Activated CD4-positive, alpha-beta T cell treated with anti-CD3 and anti-CD28 coated beads, Interleukin-2, Interleukin-4, amounts not matched to agents 100 ng/mL and 50 ng/mL, durations not matched to agents 16 hours and 8 hours (primary cell): ENCODE measurements around the gene OSBPL5.
"Not testable (repeated sequence)": the region's sequence is repeated elsewhere in the genome, so short reads cannot be mapped to it uniquely, and the experiment has no call there.

Experiments used
- DNase-seq: peaks from one replicate; pipeline ENCODE4 v3.0.0-alpha.2; 2020; ENCODE audit warnings: low spot score

Gene OSBPL5

DNA sequence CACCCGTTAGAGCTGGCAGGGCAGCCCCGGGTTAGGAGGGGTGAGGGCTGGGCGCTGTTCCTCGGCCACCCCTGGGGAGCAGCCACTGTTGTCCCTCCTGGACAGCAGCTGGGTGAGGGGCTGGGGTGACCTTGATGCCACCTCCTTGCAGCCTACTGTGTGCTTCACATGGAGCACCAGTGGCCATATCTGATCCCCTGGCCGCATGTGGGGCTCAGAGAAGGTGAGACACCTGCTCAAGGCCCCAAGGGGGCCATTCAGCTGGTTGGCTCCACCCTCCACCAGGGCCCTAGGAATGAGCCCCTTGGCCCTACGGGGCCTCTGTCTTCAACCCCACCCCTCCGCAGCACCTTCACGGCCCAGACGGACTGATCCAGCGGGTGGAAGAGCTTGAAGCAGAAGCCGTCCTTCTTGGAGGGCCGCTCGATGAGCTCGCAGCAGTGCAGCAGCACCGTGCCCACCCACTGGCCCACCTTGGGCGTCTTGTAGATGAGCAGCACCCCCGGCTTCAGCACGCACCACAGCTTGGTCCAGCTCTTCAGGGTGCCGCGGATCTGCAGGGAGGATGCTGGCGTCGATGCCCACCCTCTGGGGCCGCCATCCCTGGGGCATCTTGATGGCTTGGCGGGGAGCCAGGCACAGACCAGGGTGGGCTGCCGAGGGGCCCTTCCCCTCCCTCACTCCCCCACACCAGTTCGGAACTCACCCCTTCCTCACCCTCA lies 44.9 kb downstream of the OSBPL5 start:
- DNase-seq: no peak

DNA sequence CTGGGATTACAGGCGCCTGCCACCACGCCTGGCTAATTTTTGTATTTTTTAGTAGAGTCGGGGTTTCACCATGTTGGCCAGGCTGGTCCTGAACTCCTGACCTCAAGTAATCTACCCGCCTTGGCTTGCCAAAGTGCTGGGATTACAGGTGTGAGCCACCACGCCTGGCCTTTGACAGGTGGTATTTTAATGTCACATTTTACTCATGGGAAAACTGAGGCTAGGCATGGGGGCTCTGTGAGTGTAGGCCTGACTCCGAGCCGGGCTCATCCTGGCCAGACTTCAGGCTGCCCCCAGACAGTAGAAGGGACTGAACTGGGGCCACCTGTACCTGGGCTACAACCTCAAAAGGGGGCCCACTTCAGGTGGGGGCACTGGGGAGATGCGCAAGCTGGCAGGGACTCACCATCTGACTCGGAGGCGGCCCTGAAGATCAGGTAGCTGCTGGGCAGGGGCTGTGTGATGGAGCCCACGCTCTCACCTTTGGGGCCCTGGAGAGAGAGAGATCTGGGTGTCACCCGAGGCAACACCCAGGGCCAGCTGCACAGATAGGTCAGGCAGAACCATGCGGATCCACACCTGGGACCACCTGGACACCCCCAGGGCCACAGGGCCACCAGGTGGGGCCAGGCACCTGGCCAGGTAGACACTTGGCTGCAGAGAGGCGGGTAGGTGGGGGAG lies 45.8 kb downstream of the OSBPL5 start:
- no peak for DNase-seq

DNA sequence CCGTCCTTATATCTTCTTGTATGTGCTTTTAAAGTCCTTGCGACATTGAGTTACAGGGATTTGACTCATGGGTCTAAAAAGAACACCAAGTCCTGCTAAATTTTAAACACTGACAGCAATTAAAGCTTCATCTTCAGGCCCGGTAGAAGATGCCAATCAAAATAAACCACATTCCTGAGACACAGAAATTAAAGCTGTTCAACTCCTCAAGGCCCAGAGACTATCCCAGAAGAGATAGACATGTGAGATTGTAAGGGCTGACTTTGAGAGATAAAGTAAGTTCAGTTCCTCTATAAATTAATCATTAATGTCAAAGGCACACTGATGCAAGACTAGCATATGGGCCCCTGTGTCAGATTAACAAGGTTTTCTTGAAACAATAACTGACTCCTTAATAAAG lies 49.8 kb downstream of the OSBPL5 start:
- no peak for DNase-seq

DNA sequence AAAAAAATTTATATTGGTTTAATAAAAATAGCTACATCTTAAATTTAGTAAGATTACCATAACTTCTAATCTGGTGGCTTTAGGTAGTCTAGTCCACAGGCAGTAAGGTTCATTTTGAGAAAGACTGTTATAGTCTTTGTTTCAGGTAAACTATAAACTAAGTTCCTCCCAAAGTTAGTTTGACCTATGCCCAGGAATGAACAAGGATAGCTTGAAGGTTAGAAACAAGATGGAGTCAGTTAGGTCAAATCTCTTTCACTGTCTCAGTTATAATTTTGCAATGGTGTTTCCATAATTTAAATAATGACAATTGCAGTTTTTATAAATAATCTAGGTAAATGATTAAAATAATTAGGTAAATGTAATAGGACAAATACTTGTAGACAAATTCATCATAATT lies 51.4 kb downstream of the OSBPL5 start:
- not testable (repeated sequence) for DNase-seq

DNA sequence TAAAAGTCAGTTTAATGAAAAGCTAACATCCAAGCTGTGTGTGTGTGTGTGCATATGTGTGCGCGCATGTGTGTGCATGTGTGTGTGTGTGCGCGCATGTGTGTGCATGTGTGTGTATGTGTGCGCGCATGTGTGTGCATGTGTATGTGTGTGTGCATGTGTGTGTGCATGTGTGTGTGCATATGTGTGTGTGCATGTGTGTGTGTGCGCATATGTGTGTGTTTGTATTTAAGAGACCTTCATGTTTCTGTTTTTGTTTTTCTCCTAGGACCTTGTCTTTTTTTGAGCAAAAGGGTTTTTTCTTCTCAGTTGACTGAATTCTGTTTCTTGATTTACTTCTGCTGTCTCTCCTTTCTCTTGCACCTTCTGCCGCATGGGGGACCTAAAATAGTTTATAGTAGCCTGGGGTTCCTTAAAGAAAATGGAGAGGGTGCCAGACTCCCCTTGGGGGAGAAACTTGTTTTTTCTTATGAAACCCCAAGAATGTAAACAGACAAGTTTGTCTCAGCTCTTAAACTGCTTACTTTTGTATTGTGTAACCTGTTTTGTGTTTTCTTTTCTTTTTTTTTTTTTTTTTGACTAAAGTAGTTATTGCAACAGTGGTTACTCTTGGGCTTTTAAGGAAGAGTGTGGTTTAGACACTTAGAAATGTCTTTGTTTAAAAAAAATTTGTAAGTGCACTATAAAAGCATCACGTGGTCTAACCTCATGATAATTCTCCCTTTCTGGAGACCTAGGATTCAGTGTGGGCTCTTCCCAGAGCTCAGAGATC lies 53.0 kb downstream of the OSBPL5 start:
- DNase-seq: no peak

DNA sequence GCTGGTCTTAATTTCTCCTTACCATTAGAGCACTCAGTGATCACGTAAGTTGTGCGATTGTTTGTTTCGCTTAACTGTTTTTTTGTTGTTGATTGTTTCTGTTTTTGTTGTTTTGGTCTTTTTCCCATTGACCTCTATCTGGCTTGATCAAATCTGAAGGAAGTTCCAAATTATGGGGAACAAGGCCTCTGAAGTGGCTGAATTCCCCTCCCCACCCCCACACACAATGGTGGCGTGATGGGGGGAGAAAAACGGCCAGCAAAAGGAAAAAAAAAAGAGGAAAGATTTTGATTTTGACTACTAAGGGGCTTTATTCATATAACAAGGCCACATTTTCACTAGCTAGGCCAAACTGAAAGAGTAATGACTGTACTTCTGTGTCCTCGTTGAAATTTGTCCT lies 53.6 kb downstream of the OSBPL5 start:
- no peak for DNase-seq

DNA sequence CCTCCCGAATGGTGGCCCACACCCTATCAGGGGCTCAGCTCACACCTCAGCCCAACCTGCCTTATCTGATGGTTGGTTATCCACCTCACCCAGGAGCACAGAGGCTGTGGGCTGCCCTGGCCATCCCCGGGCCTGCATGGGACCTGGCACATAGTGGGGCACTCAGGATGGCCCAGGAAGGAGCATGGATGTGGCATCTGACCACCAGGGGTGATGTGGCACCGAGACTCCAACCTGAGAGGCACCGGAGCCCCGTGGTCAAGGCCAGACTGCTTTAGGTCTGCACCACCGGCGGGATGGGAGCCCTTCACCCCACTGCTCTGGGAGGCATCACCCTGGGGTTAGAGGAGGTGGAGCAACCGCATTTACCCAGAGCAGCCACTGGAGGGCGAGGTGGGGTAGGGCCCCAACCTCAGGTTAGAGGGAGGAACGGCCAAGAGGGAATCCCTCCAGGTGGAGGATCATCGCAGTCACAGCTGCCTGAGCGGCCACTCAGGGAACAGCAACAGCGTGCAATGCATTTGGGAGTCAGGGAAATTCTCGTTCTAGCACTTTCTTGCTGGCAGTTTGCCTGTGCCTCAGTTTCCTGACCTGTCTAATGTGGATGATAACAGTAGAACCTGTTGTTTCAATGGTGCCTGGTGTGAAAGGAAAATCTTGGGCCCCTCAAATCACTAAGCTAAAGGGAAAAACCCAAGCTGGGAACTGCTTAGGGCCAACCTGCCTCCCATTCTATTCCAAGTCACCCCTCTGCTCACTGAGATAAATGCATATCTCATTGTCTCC lies 55.0 kb downstream of the OSBPL5 start:
- peak; percentile 24 for DNase-seq

DNA sequence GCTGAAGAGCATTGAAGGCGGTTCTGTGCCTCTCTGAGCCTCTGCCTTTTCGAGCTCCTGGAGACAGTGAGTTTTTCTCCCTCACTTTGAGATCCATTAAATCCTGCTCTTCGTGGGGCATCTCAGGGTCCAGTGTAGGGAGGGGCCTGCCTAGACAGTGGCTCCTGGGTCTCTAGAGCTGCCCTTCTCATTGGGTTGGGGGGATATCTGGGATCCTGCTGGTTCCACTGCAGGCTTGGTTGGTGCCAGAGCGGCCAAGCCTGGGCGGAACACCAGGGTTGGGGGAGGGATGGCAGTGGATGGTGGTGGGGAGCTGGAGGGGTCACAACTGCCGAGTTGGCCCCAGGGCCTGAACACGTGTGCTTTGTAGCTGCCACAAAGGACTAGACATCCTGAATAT lies 55.7 kb downstream of the OSBPL5 start:
- DNase-seq: no peak

DNA sequence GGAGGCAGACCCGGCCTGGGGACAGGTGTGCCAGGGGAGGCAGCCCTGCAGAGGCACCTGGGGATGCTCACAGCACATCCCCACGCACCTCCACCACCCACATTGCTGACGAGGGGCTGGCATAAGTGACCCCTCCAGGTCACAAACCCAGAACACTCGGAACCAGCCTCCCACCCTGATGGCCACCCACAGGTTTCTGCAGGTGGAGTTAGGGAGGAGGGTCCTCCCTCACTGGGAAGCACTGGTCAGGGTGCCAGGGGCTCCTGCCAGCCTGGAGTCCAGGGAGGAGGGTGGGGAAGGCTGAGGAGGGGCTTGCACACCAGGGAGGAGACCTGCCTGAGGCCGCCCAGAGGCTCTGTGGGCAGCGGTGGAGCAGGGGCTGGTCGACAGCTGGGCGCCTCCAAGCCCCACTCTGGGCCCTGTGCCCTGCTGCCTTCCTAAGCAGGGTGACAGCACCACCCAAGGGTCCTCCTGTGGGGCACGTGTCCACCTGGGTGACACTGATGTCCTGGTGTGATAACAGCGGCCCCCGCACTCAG lies 56.9 kb downstream of the OSBPL5 start:
- DNase-seq: no peak

DNA sequence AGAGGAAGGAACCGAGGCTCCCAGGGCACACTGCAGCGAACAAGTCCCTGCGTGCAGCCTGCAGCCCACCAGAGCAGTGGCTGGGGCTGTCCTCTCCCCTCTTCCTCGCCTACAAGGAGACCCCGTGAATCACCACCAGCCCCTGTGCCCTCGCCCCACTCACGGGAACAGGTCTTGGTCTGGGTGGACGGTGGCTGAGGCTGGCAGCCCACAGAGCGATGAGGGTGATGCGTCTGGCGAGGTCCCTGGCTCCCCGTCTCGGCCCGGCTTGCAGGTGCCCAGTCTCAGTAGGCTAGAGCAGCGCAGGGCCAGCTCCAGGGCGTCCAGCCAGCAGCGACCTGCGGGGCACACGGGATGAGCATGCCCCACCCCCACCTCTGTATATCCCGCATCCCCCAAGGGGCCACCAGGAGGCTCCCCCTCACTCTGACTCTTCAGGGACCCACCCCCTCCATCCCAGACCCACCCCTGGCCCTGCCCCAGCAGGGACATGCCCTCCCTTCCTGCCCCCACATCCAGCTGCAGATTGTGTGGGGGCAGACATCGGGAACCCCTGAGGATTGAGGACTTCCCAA lies 57.4 kb downstream of the OSBPL5 start:
- no peak for DNase-seq

DNA sequence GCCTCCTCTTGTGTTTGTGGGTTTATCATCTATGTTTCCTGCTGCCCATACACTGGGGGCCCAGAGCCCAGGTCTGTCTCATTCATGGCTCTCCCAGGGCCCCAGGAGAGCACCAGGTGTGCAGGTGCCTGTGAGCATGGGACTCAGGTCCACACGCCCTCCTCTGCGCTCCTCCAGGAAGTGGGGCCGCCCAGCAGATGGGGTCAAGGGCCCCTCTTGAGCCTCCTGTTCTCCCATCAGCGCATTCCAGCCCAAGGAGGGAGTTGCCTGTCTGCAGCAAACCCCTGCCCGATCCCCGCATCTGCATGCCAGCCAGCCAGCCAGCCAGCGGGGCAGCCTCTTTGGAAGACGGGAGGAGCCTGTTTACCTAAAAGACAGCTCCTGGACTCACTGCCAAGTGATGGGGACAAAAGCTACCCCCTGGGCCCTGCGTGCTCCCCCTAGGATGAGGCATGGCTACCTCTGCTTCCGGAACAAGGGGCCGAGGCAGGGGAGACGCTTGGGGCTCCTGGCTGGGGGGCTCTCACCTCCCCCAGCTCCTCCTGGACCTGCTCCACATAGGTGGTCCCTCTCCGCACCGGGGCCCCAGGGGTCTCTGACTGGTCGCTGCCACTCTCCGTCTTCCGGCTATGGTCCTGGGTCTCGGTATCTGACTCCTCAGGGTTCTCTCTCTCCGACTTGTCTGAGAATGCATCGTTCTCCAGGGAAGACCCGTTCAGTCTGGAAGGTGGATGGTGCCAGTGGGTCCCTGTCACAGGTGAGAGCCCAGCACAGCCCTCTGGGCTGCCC lies 58.2 kb downstream of the OSBPL5 start:
- DNase-seq: no peak

DNA sequence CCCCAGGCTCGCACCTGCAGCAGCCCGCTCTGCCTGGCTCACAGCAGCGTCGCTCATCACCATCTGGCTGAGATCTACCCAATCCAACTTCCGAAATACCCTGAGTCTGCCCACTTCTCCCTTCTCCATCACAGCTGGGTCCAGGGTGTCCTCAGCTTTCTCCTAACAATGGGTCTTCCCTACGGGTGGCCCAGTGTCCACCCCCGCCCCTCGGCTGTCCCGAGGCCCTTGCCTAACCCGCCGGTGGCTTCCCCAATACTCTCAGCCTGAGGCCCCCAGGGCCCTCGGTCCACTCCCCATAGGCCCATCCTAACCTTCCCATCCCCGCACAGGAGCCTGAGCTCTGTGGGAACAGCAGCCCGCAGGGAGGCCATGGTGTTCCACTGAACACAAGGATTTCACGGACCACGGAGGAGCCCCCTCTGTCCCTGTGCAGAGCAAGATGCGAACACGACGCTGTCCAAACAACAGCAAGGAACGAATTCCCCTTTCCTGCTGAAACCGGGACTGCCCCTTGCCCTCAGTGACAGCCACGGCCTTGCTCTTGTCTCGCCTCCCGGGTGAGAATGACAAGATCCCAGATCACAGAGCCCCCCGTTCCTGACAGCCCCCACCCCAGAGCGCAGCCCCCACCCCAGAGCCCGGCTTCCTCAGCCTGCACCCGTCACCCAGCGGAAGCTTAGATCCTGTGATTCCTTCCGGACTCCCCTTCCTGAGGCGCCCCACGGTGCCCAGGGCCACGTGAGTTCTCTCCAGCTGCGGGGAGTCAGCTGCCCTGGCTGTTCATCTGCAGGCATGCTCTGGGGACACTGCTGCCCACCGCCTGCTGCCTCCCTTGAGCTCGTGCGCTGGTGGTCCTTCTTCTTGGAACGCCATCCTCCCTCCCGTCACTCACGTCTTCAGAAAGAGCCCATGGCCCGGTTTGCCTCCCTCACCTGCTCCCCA lies 59.0 kb downstream of the OSBPL5 start:
- no peak for DNase-seq

DNA sequence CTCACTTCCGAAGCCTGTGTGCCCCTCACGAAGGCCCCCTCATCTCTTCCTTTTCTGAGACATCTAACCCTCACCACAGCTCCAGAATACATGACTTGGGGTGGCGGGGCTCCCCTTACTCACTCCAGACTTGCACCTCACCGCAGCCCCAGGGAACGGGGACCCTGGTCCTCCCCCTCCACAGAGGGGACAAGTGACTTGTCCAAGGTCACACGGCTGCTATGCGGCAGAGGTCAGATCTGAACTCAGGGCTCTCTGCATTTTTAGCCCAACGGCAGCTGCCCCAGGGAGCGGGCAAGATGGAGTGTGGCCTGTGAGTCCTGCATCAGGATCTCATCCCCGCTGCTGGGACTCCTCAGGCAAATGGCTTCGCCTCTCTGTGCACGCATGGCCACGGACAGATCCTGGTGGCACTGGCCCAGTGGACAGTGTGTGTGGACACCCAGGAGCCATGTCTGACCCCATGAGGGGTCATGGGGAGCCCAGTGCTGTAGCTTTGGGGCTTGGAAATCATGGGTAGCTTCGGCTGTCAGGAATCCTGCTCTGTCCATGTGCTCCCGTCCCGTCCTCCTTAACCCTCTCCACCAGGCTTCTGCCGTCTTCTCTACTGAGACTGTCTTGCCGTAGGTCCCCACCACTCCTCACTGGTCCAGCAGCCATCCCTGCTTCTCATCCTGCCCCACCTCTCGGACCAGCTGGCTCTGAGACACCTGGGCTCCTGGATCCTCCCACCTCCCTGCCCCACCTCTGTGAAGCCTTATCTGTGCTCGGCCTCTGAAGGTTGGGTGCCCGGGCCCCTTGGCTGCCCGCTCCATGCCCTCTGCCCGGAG lies 59.9 kb downstream of the OSBPL5 start:
- no peak for DNase-seq

DNA sequence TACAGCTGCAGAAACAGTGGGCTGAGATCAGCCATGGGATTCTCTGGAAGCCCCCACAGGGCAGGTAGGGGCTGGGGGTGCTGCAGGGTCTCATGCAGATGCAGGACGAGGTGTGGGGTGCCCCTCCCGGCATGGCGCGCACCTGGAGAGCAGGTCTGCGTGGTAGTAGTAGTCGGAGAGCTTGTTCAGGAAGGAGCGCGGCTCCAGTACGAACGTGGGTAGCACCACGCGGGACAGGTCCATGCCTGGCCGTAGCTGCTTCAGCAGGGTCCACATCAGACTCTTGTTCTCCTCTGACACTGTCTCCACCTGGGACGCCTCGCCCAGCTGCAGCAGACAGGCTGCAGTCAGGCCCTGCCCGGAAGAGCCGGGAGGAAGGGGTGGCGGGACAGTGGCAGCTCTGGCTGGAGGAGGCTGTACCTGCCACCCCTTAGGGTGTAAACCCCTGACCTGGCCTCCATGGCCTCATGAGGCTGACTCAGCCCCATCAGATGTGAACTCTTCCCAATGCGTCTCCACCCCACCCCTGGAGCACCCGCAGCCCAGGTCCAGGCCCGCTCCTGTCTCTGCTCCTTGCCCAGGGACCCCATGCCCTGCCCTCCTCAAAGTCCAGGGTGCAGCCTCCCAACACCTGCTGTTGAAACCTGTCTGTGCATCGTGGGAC lies 60.9 kb downstream of the OSBPL5 start:
- DNase-seq: no peak

DNA sequence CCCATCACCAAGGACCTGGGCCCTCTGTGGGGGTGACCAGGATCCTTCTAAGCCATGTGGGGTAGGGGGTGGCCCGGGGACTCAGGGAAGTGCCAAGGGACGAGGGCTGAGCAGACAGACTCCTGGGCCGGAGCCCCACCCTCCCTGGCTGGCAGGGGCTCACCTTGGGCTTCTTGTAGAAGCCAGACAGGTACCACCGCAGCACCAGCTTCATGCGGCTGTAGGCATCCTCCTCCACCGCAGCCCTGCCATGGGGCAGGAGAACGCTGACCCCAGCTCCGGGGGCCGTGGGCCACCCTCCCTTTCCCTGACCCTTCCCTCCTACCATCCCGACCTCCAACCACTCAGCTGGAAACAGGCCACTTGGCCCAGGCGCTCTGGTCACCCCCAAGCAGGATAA lies 62.0 kb downstream of the OSBPL5 start:
- no peak for DNase-seq

DNA sequence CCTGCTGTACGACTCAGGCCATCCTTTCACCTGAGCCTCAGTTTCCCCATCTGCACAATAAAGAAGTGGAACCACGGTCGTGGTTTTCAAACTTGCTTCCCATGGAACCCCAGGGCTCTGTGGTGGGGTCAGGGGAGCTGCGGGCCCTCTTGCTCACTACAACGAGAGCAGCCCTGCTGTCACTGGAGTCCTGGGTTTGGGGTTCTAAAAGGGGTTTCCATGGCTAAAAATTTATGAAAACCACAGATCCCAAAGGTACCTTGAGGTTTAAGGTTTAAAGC lies 62.5 kb downstream of the OSBPL5 start:
- no peak for DNase-seq

DNA sequence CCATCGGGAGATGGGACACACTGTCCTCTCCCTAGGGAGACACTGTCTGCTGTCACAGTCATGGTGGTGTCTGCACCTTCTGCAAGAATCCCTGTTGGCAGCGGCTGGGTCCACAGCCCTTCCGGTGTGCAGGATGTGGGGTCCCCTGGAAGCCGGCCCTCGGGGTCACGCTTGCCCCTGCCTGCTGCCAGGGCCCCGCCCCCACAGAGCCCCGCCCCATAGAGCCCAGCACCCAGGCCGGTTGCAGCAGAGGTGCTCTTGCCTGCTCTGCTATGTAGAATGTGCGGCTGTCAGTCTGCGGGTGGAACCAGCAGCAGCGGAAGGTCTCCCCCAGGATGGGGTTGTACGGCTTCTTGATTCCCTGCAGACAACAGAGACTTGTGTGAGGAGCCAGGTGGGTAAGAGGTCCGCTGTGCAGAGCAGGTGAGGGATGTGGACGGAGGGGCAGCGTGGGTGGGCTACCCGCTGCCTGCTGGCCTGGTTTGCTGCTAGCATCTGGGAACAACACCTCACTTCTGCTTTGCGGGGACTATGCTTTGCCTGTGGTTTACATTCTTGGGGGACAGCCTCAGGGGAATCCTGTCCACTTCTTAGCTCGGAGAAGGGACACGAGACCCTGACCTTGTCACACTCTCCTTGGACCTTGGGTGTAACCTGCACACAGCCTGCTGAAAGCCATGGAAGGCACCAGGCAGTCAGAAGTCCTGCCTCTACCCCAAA lies 63.0 kb downstream of the OSBPL5 start:
- DNase-seq: no peak

DNA sequence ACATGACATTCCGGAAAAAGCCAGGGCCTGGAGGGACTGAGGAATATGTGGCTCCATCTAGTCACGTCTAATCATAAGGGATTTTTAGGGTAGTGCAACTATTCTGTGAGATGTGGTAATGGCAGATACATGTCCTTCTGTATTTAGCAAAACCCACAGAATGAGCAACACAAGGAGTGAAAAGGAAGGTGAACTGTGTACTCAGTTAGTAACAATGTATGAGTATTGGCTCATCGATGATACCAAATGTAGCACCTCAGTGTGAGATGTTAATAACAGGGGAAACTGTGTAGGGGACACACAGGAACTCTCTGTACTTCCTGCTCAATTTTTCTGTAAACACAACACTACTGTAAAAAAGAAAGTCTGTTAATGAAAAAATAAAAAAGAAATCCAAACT lies 65.9 kb downstream of the OSBPL5 start:
- DNase-seq: no peak
